GM12801 (cell line): Measurements from ENCODE around the gene LRRFIP2.

Experiments used
- TF ChIP-seq, protein P1 (sequence below): IDR thresholded peaks from one replicate; pipeline ENCODE4 v1.5.1; 2011; ENCODE audit warnings: control low read depth; ENCODE audit not compliant: insufficient read length; ENCODE audit errors: extremely low read depth

The LRRFIP2 gene

GRCh38 chr3:37096975-37097374, 77.4 kb downstream of the LRRFIP2 start:
- TF ChIP-seq, protein P1, sequence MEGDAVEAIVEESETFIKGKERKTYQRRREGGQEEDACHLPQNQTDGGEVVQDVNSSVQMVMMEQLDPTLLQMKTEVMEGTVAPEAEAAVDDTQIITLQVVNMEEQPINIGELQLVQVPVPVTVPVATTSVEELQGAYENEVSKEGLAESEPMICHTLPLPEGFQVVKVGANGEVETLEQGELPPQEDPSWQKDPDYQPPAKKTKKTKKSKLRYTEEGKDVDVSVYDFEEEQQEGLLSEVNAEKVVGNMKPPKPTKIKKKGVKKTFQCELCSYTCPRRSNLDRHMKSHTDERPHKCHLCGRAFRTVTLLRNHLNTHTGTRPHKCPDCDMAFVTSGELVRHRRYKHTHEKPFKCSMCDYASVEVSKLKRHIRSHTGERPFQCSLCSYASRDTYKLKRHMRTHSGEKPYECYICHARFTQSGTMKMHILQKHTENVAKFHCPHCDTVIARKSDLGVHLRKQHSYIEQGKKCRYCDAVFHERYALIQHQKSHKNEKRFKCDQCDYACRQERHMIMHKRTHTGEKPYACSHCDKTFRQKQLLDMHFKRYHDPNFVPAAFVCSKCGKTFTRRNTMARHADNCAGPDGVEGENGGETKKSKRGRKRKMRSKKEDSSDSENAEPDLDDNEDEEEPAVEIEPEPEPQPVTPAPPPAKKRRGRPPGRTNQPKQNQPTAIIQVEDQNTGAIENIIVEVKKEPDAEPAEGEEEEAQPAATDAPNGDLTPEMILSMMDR: no peak

DNA sequence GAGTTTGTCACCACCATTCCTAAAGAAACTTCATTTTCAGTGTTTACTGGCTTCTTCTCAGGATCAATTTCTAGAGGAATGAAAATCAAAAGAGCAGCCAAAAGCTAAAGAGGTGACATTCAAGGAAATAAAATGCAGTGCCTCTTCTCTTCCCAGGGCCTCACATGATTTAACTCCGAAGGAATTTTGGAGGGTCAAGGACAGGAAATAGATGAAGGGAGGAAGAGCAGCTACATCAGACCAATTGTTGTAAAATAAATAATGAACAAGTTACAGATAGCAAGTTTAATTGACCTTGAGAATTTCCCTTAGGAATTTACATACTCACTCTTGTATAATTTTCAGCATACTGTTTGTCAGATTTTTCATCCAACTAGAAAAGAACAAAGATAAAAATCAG, 78.1 kb downstream of the LRRFIP2 start:
- TF ChIP-seq, protein P1: no peak

DNA sequence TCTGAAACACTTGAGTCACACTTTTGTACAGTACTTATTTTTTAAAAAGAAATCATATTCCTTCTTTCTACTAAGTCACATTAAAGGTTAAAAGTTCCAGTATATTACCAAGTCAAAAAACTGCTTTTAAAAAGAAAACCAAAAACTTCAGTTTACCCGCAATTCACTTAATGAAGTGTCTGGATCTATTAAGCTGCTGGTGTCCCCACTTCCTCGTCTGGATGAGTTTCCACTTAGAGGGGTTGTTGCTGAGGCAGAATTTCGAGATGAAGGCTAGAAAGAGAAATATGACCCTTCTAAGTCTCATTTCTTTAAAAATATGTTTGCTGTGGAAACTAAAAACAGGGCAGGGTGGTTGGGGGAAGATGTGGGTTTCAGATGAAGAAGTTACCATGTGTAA, 79.7 kb downstream of the LRRFIP2 start:
- TF ChIP-seq, protein P1: no peak

DNA sequence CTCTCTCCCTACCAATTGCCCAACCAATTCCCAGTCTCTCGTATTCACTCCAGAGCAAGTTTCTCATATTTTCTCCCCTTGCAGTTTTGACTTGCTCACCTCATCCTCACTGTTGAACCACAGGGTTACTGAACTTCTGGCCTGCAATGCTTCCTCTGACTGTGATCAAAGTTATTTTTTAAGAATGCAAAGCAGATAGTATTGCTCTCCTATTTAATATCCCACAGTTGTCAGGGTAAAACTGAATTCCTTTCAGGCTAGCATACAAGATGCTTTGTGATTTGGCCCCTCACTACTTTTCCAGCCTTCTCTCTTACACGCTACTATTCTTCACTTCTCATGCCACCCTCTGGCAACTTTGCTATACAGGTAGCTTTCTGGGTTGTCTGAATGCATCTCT, 80.9 kb downstream of the LRRFIP2 start:
- TF ChIP-seq, protein P1: no peak

GRCh38 chr3:37092484-37092883, 81.9 kb downstream of the LRRFIP2 start:
- TF ChIP-seq, protein P1: no peak

DNA sequence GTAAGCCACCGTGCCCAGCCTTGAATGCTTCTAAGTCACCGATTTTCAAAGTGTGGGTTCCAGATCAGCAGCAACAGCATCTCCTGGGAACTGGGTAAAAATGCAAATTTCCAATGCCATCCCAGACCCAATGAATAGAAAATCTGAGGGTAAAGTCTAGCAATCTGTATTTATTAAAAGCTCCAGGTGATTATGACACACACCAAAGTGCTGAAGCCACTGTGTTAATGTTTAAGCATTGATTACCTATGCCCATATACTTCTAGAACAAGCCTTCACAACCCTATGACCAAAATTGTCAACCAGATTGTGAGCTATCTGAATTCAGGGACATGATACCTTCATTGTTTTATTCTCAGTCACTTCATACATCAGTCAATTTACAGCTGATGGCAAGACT, 86.5 kb downstream of the LRRFIP2 start:
- TF ChIP-seq, protein P1: no peak

DNA sequence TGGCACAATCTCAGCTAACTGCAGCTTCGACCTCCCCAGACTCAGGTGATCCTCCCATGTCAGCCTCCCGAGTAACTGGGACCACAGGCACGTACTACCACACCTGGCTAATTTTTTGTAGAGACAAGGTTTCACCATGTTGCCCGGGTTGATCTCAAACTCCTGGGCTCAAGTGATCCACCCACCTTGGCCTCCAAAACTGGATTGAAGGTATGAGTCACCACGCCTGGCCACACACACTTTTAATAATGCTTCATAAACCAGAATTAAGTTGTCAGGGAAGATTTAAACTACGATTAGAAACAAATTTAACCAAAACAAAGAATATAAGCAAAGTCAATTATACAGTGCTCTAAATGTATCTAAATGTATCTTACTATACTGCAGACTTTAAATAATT, 87.5 kb downstream of the LRRFIP2 start:
- TF ChIP-seq, protein P1: no peak

DNA sequence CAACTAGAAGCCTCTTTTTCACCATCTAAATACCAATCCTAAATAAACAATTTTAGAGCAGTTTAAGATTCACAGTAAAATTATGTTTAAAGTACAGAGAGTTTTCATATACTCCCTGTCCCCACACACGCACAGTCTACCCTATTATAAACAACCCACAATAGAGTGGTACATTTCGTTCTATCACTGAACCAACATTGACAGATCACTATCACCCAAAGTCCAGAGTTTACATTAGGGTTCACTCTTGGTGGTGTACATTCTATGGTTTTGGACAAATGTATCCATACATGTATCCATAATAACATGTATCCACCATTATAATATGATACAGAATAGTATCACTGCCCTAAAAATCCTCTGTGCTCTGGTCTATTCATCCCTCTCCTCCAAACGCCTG, 92.1 kb downstream of the LRRFIP2 start:
- TF ChIP-seq, protein P1: no peak
